ENCODE data around the gene FNDC3B.

DNA sequence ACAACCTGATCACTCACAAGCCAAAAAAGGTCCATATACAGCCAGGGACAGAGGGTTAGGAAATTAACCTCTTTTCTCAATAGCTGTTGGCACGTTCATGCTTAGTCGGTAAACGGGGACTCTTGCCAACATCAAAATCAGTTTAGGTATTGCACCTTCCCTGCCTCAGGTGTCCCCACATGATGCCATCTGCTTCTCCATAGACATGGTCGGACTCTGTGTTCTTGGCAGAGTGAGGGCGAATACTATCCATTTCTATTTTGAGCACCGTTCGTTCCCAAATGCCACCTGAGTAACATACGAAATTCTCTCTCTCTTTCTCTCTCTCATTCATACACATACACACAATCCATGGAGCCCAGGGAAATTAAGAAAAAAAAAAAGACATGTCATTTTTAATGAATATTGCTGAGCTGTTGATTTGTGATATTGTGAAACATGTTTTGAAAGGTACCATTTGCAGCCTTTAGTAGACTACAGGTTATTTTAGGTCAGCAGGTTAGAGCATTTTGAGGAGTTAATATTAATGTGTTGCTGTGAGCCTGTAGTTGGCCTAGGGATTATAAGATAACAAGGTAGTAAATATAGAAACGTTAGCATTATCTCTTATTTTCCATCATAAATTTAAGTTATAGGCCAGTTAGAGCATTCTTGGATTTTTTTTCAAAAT is 330.3 kb downstream of the FNDC3B start:
- TF ChIP-seq, protein P1, sequence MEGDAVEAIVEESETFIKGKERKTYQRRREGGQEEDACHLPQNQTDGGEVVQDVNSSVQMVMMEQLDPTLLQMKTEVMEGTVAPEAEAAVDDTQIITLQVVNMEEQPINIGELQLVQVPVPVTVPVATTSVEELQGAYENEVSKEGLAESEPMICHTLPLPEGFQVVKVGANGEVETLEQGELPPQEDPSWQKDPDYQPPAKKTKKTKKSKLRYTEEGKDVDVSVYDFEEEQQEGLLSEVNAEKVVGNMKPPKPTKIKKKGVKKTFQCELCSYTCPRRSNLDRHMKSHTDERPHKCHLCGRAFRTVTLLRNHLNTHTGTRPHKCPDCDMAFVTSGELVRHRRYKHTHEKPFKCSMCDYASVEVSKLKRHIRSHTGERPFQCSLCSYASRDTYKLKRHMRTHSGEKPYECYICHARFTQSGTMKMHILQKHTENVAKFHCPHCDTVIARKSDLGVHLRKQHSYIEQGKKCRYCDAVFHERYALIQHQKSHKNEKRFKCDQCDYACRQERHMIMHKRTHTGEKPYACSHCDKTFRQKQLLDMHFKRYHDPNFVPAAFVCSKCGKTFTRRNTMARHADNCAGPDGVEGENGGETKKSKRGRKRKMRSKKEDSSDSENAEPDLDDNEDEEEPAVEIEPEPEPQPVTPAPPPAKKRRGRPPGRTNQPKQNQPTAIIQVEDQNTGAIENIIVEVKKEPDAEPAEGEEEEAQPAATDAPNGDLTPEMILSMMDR (conservative IDR thresholded peaks at IDR 0.05; ENCODE audit: low read depth, low read length), result no peak
- TF ChIP-seq EZH2phosphoT487 (IDR thresholded peaks at IDR 0.05; ENCODE audit: borderline replicate concordance, low read length) (no peak), EZH2 (IDR thresholded peaks at IDR 0.05; ENCODE audit: low read length, unreplicated experiment) (no peak)
